ENCODE measurements around the gene GABRG3.
"Not testable (repeated sequence)": the region's sequence is repeated elsewhere in the genome, so short reads cannot be mapped to it uniquely, and the experiment has no call there.

GABRG3 gene

GRCh38 chr15:27191515-27191914, 220.5 kb downstream of the GABRG3 start:
- not testable (repeated sequence) for DNase-seq

DNA sequence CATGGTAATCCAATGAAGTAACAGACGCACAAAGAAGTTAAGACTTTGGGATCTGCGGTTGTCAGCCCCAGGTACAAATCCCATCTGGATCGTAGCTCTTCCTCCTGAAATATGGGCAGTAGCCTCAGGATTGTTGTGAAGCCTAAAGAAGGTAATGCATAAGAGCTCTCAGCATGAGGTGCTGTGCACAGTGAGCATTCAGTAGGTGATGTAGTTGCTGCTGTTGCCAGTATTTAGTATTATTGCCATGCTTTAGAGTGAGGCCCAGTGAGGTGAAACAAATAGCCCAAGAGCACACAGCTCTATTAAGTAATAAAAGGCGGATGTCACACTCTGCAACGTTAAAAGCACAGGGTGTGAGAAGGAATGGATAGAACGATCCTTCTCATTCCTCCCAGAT, 225.7 kb downstream of the GABRG3 start:
- no peak for DNase-seq

DNA sequence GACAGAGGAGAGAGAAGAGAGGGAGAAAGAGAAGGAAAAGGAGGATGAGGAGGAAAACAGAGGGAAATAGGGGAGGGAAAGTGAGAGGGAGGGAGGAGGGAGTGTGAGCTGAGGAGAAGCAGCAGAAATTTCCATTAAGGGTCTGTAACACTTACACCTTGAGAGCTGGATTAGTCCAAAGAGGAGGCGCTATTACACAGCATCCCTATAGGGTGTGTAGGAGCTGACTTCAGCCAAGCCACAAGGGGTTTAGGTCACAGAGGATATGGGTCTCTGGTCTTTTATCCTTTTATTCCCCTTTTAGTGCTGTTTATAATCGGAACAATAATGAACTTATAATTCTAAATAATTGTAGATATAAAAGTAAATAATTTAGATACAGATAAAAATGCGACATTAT, 230.4 kb downstream of the GABRG3 start:
- DNase-seq: no peak

DNA sequence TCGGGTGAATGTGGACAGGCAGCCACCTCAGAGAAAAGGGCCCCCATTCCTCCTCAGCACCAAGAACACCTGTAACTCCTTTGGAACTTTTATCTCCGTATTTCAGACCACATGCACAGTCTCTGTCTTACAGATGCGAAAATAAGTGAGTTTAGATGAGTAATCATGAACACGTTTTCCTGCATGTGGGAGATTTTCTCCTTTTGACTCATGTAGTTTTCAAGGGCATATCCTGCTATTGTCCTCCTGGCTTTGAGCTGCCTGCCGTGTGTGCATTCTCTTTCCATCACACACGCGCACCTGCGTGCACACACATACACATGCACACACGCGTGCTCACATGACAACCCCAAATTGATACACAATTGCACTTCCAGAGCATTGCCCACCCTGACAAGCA, 239.2 kb downstream of the GABRG3 start:
- DNase-seq: no peak

DNA sequence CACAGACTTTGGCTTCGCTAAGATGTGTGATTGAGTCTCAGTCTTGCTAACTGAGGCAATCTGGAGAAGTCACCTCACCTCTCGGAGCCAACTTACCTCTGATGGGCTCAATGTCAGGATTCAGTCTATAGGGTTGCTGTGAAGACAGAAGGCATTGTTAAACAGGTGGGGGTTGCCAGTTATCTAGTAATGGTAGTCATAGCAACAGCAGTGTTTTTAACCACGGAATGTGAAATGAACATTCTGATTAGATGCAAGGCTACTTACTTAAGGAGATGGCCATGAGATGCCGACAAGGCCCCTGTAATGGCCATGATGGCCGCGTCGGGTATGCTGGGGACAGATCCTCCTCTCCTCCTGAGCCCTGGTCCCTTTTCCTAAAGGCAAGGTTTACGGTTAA, 243.1 kb downstream of the GABRG3 start:
- no peak for DNase-seq

DNA sequence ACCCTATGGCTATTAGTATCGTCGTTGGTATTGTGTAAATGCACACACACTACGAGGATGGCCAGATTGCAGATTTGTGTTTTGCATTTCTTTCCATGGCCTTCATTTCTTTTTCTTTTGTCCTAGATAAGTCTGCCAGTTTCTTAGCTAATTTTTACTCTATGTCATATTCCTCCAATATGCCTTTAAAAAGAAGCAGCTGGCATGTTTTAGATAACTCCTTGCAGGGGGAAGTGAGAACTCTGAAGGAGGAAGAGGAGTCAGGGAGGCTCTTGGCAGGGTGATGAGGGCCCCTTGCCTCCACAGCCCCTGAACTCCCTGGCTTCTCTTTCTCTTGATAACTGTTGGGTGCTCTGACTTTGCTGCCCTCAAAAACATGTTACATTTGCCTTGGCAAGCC, 244.0 kb downstream of the GABRG3 start:
- no peak for DNase-seq

DNA sequence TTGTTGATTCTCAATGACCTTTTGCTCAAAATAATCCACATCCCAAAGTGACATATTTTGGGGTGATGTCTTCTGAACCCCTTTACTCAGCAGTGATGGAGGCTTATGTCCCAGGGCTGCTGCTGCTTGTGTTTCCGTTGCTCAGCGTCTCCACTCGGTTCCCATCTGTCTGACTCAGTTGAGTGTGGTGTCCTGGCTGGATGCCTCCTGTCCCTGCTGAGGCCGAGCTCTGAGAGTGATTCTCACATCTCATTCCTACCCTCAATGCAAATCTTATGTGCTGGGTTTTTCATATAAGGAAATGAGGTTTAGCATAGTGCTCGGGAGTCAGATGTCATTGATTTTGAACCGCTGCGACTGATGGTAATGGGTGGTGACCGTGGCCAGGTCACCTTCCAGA, 247.4 kb downstream of the GABRG3 start:
- DNase-seq: no peak

GRCh38 chr15:27219636-27220035, 248.7 kb downstream of the GABRG3 start:
- no peak for DNase-seq

DNA sequence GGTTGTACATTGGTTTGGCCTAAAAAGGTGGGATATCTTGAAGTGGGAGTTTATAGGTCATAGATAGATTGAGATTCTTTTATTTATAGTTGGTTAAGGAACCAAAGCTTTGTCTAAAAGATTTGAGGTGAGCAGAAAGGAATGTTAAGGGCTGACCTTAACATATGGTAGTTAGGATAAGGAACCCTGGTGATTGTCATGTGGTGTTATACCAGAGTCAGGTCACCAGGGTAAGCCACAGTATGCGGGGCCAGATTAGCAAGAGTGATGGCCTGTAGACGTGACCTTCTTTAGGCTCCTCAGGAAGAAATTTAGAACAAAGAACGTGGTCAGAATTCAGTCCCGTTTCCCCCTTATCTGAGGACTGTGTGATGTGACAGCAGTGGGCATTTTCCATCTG, 249.2 kb downstream of the GABRG3 start:
- DNase-seq: no peak

- DNase-seq: no peak
Measured at GRCh38 chr15:27222479-27222878, 251.5 kb downstream of the GABRG3 start.

DNA sequence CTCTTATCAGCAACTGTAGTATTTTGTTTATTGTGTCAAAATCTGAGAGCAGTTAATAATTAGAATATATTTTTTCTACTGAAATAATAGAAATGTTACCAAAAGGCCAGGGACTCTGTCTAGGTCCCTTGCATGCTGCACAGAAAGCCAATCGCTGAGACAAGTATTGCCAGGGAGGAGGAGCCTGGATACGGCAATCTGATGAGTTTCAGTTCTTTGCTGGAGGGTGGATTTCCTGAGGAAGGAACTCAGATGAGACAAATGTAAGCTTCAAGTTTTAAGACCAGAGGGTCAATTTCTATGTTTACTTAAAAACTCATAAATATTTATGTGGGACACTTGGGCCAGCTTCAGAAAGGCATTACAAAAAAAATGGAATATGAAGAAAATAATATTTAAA, 252.2 kb downstream of the GABRG3 start:
- DNase-seq: no peak

DNA sequence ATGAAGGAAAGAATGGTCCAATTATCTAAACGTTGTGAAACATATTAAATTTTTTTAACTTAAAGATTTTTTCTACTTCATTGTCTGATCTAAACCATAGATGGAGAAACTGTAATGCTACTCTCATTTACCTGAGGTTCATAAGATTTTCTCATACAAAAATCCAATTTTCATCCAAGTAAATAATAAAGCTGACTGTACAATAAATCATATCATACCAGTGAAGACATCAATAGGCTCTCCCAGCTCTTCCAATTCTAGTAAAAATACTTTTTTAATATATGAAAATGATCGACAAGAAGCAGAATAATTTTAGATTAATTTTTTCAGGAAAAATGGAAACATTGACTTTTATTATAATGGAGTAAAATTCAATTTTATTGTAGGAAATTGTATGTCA, 260.8 kb downstream of the GABRG3 start:
- DNase-seq: no peak

- DNase-seq: no peak
Measured at GRCh38 chr15:27232876-27233275, 261.9 kb downstream of the GABRG3 start.

- no peak for DNase-seq
Measured at GRCh38 chr15:27234593-27234992, 263.6 kb downstream of the GABRG3 start.

DNA sequence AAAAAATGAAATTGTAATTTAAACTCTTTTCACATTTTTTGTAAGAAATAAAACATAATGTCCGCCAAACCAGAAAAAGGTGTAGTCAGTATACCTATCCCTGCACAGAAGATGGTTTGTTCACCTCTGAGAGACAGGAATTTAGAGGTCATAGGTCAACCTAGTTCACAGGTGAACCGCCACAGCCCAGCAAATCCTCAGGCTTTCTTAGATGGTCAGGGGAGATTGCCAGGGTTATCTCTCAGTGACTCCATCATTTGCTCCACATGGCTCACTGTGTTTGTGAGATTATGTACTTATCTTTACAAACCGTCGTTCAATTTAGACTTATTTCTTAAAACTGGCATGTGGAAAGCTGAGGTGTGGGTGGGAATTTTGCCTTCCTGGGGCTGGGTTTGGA, 264.2 kb downstream of the GABRG3 start:
- no peak for DNase-seq

DNA sequence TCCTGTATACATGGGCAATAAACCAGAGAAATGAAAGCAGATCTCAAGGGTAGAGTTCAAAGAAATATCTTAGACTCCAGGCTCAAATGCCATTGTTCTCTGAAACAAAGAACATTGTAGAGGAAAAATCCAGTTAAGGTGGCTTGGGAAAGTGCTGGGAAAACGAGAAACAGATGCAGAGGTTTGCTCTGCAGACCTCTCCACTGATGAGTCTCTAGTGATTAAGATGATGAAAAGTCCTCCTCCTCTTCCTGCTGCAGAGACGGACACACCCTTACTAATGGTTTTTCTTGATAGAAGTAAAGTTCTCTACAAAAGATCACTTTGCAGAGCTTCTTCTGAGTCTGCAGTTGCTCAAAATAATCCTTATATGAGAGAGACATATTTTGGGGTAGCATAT, 264.7 kb downstream of the GABRG3 start:
- DNase-seq: no peak

- DNase-seq: no peak
Measured at GRCh38 chr15:27237319-27237939, 266.4 kb downstream of the GABRG3 start.

- no peak for DNase-seq
Measured at GRCh38 chr15:27238209-27238608, 267.2 kb downstream of the GABRG3 start.

- DNase-seq: no peak
Measured at GRCh38 chr15:27238707-27239423, 267.9 kb downstream of the GABRG3 start.

DNA sequence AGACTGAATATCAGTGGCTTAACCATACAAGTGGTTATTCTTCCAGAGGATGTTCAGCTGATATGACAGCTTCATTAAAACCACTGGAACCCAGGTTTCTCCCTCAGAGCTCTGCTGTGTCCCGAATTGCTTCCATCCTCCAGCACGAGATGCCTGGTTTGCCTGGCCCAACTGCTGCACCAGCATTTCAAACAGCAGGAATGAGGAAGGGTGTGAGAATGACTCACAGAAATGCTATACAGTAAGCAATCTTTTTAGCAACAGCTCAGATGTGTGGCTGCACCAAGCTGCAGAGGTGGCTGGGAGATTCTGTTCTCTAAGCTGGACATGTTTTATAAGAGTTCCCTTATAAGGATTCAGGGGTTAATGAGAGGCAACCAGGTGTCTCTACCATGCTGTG, 271.0 kb downstream of the GABRG3 start:
- no peak for DNase-seq

GRCh38 chr15:27244047-27244446, 273.1 kb downstream of the GABRG3 start:
- no peak for DNase-seq

DNA sequence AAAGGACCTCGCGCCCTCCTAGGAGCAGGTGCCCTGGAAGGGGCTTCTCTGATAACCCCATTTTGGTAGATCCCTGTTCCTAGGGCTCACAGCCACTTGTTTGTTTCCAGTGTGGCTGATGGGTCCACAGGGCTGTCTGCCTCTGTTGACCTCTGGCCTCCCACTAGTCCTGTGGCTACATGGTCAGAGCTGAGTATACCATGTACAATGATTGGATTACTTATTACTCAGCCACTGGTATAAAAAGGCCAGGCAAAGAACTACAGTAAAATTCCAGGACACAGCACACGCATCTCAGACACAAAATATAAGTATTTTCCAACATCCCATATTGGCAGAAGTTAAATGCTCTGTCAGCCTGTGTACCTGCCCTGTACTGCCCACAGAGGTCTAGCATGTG, 277.3 kb downstream of the GABRG3 start:
- no peak for DNase-seq

GRCh38 chr15:27249046-27249759, 278.2 kb downstream of the GABRG3 start:
- no peak for DNase-seq

DNA sequence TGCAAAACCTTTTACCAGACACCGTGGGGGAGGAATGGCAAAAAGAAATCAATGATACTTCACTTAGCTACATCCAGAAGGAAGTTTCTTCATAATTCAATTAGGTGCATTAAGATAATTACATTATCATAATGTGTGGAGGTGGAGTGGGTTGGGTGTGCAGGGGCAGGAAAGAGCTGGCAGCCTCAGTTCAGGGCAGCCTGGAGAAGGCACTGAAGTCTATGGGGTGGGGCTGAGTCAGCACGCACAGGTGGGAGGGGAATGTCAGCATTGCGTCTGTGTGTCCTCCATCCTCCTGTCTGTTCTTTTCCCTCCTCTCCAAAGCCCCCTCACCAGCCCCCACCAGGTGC, 278.8 kb downstream of the GABRG3 start:
- no peak for DNase-seq

GRCh38 chr15:27250223-27250622, 279.2 kb downstream of the GABRG3 start:
- DNase-seq: no peak
